ENCODE data around the gene HNRNPL. TPM values are rescaled to one million over a fixed set of nuclear protein-coding genes. Genes with fewer than 3 reads are reported as not detected.
"Not testable (repeated sequence)": the region's sequence is repeated elsewhere in the genome, so short reads cannot be mapped to it uniquely, and the experiment has no call there.

HNRNPL gene
- polyA plus RNA-seq, 1 experiment: 342 TPM

DNA sequence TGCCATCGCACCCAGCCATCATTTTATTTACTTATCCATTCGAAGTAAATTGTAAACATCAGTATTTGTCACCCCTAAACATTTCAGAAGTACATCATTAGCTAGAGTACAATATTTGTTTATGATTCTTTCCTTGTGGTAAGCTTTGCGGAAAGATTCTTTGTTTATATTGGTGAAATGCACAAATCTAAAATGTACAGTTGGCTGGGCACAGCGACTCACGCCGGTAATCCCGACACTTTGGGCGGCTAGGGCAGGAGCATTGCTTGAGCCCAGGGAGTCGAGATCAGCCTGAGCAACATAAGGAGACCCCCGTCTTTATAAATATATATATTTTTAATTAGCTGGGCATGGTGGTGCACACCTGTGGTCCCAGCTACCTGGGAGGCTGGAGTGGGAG, 50.7 kb downstream of the HNRNPL start:
- no peak overlapping the region for H3K4me3 ChIP-seq (ENCODE audit: low read depth, low read length)
- no peaks in the 10 kb centered on the region for H3K36me3 ChIP-seq (ENCODE audit: control insufficient read depth, insufficient read depth, low read length)
- H3K27me3 ChIP-seq (ENCODE audit: control insufficient read depth, insufficient read depth, low read length): no peaks in the 10 kb centered on the region
- POLR2A ChIA-PET: no interaction called here
- CTCF ChIA-PET: interaction anchor here (0.7 to 2.5 kb wide), 4 partner anchors 14 to 89 kb away, joined by 3 to 8 read pairs (median 4); partner anchors contain the start of gene LGALS4
- no peak for TF ChIP-seq CTCF (IDR thresholded peaks at IDR 0.05; ENCODE audit: insufficient read depth, low read depth, low read length)
- DNase-seq (ENCODE audit: low read depth): no peak

DNA sequence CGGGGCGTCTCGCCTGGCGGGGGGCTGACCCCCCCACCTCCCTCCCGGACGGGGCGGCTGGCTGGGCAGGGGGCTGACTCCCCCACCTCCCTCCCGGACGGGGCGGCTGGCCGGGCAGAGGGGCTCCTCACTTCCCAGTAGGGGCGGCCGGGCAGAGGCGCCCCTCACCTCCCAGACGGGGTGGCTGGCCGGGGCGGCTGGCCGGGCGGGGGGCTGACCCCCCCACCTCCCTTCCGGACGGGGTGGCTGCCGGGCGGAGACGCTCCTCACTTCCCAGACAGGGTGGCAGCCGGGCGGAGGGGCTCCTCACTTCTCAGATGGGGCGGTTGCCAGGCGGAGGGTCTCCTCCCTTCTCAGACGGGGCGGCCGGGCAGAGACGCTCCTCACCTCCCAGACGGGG, 52.0 kb downstream of the HNRNPL start:
- CTCF ChIA-PET; H3K36me3 ChIP-seq (ENCODE audit: control insufficient read depth, insufficient read depth, low read length); H3K4me3 ChIP-seq (ENCODE audit: low read depth, low read length); POLR2A ChIA-PET; H3K27me3 ChIP-seq (ENCODE audit: control insufficient read depth, insufficient read depth, low read length); DNase-seq (ENCODE audit: low read depth): not testable (repeated sequence)

- TF ChIP-seq CTCF (IDR thresholded peaks at IDR 0.05; ENCODE audit: insufficient read depth, low read depth, low read length): no peak
- CTCF ChIA-PET: no interaction called here
- Histone ChIP-seq H3K27me3 (ENCODE audit: control insufficient read depth, insufficient read depth, low read length) (no peaks in the 10 kb centered on the region), H3K4me3 (ENCODE audit: low read depth, low read length) (no peak overlapping the region), H3K36me3 (ENCODE audit: control insufficient read depth, insufficient read depth, low read length) (no peaks in the 10 kb centered on the region)
- DNase-seq (ENCODE audit: low read depth): no peak
- POLR2A ChIA-PET: no interaction called here
These were observed 53.6 kb downstream of the HNRNPL start for GRCh38 chr19:38796154-38796553.

DNA sequence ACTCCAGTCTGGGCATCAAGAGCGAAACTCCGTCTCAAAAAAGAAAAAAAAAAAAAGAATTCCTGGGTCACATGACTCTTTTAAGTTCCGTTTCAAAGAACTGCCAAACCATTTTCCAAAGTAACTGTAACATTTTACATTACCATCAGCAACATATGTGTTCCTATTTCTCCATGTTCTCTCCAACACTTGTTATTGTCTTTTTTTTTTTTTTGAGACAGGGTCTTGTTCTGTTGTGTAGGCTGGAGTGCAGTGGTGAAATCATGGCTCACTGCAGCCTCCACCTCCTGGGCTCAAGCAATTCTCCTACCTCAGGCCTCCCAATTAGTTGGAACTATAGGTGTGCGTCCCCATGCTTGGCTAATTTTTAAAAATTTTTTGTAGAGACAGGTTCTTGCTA, 54.2 kb downstream of the HNRNPL start:
- H3K36me3 ChIP-seq (ENCODE audit: control insufficient read depth, insufficient read depth, low read length): no peaks in the 10 kb centered on the region
- H3K27me3 ChIP-seq (ENCODE audit: control insufficient read depth, insufficient read depth, low read length): no peaks in the 10 kb centered on the region
- ChIA-PET CTCF (no interaction called here), POLR2A (no interaction called here)
- DNase-seq (ENCODE audit: low read depth): no peak
- no peak overlapping the region for H3K4me3 ChIP-seq (ENCODE audit: low read depth, low read length)
- TF ChIP-seq CTCF (IDR thresholded peaks at IDR 0.05; ENCODE audit: insufficient read depth, low read depth, low read length): no peak

DNA sequence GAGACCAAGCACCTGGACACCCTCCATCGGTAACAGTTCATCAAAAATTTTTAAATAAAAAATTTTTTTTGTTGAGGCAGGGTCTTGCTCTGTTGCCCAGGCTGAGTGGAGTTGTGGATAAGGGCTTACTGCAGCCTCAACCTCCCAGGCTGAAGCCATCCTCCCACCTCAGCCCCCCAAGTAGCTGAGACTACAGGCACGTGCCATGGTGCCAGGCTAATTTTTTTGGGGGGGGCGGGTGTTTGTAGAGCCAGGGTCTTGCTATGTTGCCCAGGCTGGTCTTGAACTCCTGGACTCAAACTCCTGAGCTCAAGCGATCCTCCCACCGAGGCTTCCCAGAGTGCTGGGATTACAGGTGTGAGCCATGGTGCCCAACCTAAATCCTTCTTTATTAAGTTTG, 56.1 kb downstream of the HNRNPL start:
- Histone ChIP-seq H3K36me3 (ENCODE audit: control insufficient read depth, insufficient read depth, low read length) (no peaks in the 10 kb centered on the region), H3K4me3 (ENCODE audit: low read depth, low read length) (no peak overlapping the region), H3K27me3 (ENCODE audit: control insufficient read depth, insufficient read depth, low read length) (no peaks in the 10 kb centered on the region)
- ChIA-PET CTCF (no interaction called here), POLR2A (no interaction called here)
- DNase-seq (ENCODE audit: low read depth): no peak
- TF ChIP-seq CTCF (IDR thresholded peaks at IDR 0.05; ENCODE audit: insufficient read depth, low read depth, low read length): no peak

- no peak for TF ChIP-seq CTCF (IDR thresholded peaks at IDR 0.05; ENCODE audit: insufficient read depth, low read depth, low read length)
- DNase-seq (ENCODE audit: low read depth): no peak
- ChIA-PET CTCF (no interaction called here), POLR2A (no interaction called here)
- no peaks in the 10 kb centered on the region for H3K27me3 ChIP-seq (ENCODE audit: control insufficient read depth, insufficient read depth, low read length)
- no peak overlapping the region for H3K4me3 ChIP-seq (ENCODE audit: low read depth, low read length)
- no peaks in the 10 kb centered on the region for H3K36me3 ChIP-seq (ENCODE audit: control insufficient read depth, insufficient read depth, low read length)
These were observed 56.6 kb downstream of the HNRNPL start for GRCh38 chr19:38793177-38793576.
